Measurements from ENCODE around the gene CADPS2. TPM values are rescaled to one million over a fixed set of nuclear protein-coding genes. Genes with fewer than 3 reads are reported as not detected.

Gene CADPS2
- total and polyA plus RNA-seq, 7 donors: 1.5 to 3.6 (median 2.1) TPM

GRCh38 chr7:122430710-122431109 is 455.6 kb downstream of the CADPS2 start:
- TF ChIP-seq CTCF (IDR thresholded peaks at IDR 0.05): no peak
- H3K9me3 ChIP-seq: no peaks in the 10 kb centered on the region
- 15 to 32% (median 19%) methylated on average over 1 of the region's 1 CpG for WGBS, 3 donors
- intact Hi-C loops (cut with DNase I): no loop called here
- H3K27me3 ChIP-seq (ENCODE audit: insufficient read depth in 3 of 3, low read length in 2 of 3): no peaks in the 10 kb centered on the region
- no peak for DNase-seq
- H3K4me1 ChIP-seq: no peaks in the 10 kb centered on the region
- H3K36me3 ChIP-seq (ENCODE audit: insufficient read depth in 1 of 2, low read depth in 1 of 2): no peaks in the 10 kb centered on the region
- H3K27ac ChIP-seq: no peak overlapping the region
- H3K4me3 ChIP-seq: no peak overlapping the region
- ATAC-seq: no peak

- DNase-seq (no peak), ATAC-seq (no peak)
- TF ChIP-seq CTCF (IDR thresholded peaks at IDR 0.05): no peak
- H3K27me3 ChIP-seq (ENCODE audit: insufficient read depth in 3 of 3, low read length in 2 of 3): no peaks in the 10 kb centered on the region
- H3K4me3 ChIP-seq: no peak overlapping the region
- no peak overlapping the region for H3K27ac ChIP-seq
- intact Hi-C loops (cut with DNase I): no loop called here
- no peaks in the 10 kb centered on the region for H3K4me1 ChIP-seq
- WGBS, 3 donors: 70 to 79% (median 75%) methylated on average over 2 of the region's 2 CpGs
- H3K36me3 ChIP-seq (ENCODE audit: insufficient read depth in 1 of 2, low read depth in 1 of 2): no peaks in the 10 kb centered on the region
- H3K9me3 ChIP-seq: no peaks in the 10 kb centered on the region
Observed at GRCh38 chr7:122429926-122430325, 456.3 kb downstream of the CADPS2 start.

- no peaks in the 10 kb centered on the region for H3K36me3 ChIP-seq (ENCODE audit: insufficient read depth in 1 of 2, low read depth in 1 of 2)
- no peak for TF ChIP-seq CTCF (IDR thresholded peaks at IDR 0.05)
- no peaks in the 10 kb centered on the region for H3K4me1 ChIP-seq
- DNase-seq (no peak), ATAC-seq (no peak)
- intact Hi-C loops (cut with DNase I): no loop called here
- no peak overlapping the region for H3K4me3 ChIP-seq
- 62 to 83% (median 67%) methylated on average over 1 of the region's 1 CpG for whole genome bisulfite sequencing, 3 donors
- no peak overlapping the region for H3K27ac ChIP-seq
- H3K27me3 ChIP-seq (ENCODE audit: insufficient read depth in 3 of 3, low read length in 2 of 3): no peaks in the 10 kb centered on the region
- no peaks in the 10 kb centered on the region for H3K9me3 ChIP-seq
Observed at GRCh38 chr7:122425731-122426130, 460.5 kb downstream of the CADPS2 start.

- 87 to 94% (median 88%) methylated on average over 4 of the region's 4 CpGs for WGBS, 3 donors
- Histone ChIP-seq H3K4me1 (no peaks in the 10 kb centered on the region), H3K36me3 (ENCODE audit: insufficient read depth in 1 of 2, low read depth in 1 of 2) (no peaks in the 10 kb centered on the region), H3K4me3 (no peak overlapping the region), H3K9me3 (no peaks in the 10 kb centered on the region), H3K27me3 (ENCODE audit: insufficient read depth in 3 of 3, low read length in 2 of 3) (no peaks in the 10 kb centered on the region), H3K27ac (no peak overlapping the region)
- DNase-seq (no peak), ATAC-seq (no peak)
- intact Hi-C loops (cut with DNase I): no loop called here
- no peak for TF ChIP-seq CTCF (IDR thresholded peaks at IDR 0.05)
Observed at GRCh38 chr7:122423591-122423990, 462.7 kb downstream of the CADPS2 start.

- H3K27ac ChIP-seq: no peak overlapping the region
- no peak for TF ChIP-seq CTCF (IDR thresholded peaks at IDR 0.05)
- no peaks in the 10 kb centered on the region for H3K36me3 ChIP-seq (ENCODE audit: insufficient read depth in 1 of 2, low read depth in 1 of 2)
- ATAC-seq (no peak), DNase-seq (no peak)
- no peak overlapping the region for H3K4me3 ChIP-seq
- intact Hi-C loops (cut with DNase I): loop anchor here in 1 of 2 donors (10.0 kb wide), 1 partner anchor 348 kb away; no protein-coding TSS in a partner anchor
- H3K27me3 ChIP-seq (ENCODE audit: insufficient read depth in 3 of 3, low read length in 2 of 3): no peaks in the 10 kb centered on the region
- H3K4me1 ChIP-seq: no peaks in the 10 kb centered on the region
- WGBS, 3 donors: 37 to 50% (median 45%) methylated on average over 2 of the region's 2 CpGs
- no peaks in the 10 kb centered on the region for H3K9me3 ChIP-seq
Observed at GRCh38 chr7:122416336-122416735, 469.9 kb downstream of the CADPS2 start.

All from psoas muscle (tissue), 8 donors.